ENCODE results near the gene FHIT.
A peak's percentile ranks its signal among the peaks of the same experiment; 100 is the strongest.

The FHIT gene

GRCh38 chr3:61162965-61163364 lies 88.3 kb downstream of the FHIT start:
- no peak for DNase-seq

- peak; percentile 35 for DNase-seq
Measured at GRCh38 chr3:61158667-61159066, 92.6 kb downstream of the FHIT start.

- DNase-seq, result peak; percentile 70
Measured at GRCh38 chr3:61158216-61158615, 93.0 kb downstream of the FHIT start.

DNA sequence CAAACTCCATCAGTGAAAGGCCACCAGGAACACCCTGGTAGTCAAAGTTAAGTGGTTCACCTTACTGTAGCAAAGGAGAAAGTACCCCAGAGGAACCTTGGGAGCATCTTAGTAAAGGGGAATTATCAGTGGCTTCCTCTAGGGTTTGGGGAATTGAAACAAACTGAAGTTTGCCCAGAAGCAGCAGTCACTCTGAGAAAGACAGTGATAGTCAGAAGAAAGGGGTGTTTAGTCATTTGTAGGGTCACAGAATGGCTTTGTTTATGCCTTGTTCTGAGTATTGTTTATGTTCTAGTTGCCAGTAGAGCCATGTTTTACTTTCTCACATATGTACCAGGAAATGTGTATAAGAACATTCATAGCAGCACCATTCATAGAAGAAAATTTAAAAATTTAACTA lies 93.8 kb downstream of the FHIT start:
- DNase-seq, result no peak

DNA sequence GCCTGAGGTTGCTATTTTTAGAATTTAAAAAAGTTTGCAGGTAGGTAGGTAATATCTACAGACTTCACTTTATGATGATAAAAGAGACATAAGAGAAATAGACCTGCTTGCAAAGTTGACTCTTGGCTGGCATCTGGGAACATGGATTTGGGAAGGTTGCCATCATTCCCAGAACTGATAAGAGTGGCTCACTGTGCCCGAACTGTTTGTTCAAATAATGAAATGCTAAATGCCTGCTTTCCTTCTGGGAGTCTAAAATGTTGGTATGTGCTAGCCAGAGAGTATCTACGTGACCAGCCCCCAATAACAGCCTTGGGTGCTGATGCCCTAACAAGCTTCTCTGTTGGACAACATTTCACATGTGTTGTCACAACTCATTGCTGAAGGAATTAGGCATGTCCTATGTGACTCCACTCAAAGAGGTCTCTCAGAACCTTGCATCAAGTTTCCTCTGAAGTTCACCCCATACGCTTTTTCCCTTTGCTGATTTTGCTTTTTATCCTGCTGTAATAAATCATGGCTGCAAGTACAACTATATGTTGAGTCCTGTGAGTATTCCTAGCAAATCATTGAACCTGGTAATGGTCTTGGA lies 95.5 kb downstream of the FHIT start:
- DNase-seq, result no peak

GRCh38 chr3:61154457-61155198 lies 96.6 kb downstream of the FHIT start:
- no peak for DNase-seq

- no peak for DNase-seq
Measured at GRCh38 chr3:61152071-61152470, 99.2 kb downstream of the FHIT start.

DNA sequence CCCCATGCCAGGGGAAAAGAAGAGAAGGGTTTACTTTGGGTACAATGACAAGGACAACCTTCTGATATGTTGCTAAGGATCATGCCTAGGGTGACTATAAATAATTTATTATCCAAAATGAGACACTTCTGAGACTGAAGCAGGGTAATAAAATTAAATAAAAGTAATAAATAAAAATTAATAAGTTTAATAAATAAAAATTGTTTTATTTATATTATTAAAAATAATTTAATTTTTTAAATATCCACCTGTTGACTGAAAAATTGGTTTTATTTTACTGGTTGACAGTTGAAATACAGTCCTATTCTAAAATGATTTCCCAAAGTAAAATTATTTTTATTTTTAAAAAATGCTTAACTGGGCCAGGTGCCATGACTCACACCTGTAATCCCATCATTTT lies 102.0 kb downstream of the FHIT start:
- no peak for DNase-seq

- DNase-seq, result no peak
Measured at GRCh38 chr3:61146010-61146890, 105.0 kb downstream of the FHIT start.

DNA sequence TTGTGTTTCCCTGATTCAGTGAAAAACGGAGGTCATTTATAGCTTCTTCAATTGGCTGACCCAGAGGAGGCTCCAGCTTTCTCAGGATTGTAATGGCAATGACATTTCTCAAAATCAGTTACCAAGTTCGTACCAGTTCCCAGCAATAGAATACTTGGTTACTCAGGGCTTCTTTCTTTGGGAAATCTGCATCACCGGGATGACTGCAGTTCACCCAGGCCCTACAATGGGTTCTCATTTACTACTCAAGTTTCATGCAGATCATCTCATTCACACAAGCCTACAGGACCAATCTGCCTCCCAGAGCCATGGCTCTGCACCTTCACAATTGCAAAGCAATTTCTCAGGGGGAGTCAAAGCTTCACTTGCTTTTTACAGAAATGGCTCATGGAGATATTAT lies 109.6 kb downstream of the FHIT start:
- no peak for DNase-seq

- DNase-seq, result no peak
Measured at GRCh38 chr3:61141227-61141626, 110.0 kb downstream of the FHIT start.

DNA sequence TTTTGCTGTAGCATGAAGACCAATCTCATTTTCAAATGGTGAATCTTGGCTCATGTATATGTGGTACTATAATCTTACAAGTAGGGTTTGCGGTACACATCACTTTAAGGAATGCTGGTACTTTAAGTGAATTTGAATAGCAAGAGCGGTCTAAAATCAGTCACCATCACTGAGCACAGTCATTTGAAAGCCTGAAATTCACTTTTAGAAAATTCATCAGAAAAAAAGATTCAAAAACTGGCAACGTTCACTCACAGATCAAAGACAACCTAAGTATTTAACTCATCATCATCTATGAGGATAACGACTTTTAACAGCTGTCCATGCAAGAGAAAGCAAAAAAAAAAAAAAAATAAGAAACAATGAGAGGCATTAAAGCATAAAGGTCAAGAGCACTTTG lies 111.6 kb downstream of the FHIT start:
- no peak for DNase-seq

GRCh38 chr3:61138401-61138800 lies 112.9 kb downstream of the FHIT start:
- no peak for DNase-seq

DNA sequence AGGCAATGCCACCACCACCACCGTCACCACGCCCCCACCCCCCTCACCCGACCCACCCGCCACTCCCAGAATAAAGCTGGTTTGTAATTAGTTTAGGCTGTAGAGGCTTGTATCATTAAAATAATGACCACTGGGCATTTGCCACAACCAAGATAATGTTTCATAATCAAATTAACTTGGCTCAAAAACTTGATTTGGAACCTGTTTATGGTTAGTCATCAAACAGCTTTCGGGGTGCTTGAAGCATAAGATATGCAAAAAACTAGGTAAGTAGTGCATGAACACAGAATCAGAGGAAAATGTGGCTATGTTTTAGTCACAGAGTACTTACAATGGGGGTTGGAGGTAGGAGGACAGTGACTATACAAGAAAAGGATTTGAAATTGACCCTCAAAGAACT lies 115.1 kb downstream of the FHIT start:
- DNase-seq, result no peak

DNA sequence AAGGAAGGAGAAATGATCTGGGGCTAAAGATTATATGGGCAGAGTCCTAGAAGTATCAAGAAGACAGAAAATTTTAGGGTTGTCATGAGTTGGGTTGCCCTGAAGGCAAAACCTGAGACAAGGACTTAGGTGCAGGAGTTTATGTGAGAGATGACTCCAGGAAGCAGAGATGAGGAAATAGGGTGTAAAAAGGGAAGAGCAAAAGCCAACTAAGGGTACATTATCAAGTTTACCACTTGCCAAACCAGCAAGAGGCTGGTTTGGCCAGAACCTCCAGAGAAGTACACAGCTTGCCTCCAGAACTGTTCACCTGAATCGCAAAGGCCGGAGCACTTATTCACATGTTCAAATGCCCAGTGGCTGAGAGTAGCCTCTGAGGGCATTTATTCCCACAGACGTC lies 116.7 kb downstream of the FHIT start:
- DNase-seq, result no peak

- DNase-seq, result no peak
Measured at GRCh38 chr3:61132062-61132461, 119.2 kb downstream of the FHIT start.

DNA sequence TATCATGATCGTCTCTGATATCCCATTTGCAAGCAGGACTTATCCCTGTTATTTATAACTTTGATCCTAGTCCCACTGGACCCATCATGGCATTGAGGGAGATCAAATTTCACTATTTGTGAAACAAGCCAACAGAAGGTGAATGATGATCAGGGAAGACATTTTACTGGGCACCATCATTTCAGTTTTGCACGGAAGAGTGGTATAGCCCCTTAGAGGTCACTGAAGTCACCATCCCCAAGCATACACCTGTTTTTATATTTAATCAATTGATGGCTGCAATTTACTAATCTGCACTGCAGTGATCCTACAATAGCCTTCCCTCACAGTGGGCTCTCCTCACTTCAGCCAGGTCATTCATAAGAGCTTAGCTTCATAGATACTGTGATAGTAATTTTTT lies 132.4 kb downstream of the FHIT start:
- no peak for DNase-seq

GRCh38 chr3:61117045-61117898 lies 134.0 kb downstream of the FHIT start:
- no peak for DNase-seq

- no peak for DNase-seq
Measured at GRCh38 chr3:61114316-61114953, 136.8 kb downstream of the FHIT start.

DNA sequence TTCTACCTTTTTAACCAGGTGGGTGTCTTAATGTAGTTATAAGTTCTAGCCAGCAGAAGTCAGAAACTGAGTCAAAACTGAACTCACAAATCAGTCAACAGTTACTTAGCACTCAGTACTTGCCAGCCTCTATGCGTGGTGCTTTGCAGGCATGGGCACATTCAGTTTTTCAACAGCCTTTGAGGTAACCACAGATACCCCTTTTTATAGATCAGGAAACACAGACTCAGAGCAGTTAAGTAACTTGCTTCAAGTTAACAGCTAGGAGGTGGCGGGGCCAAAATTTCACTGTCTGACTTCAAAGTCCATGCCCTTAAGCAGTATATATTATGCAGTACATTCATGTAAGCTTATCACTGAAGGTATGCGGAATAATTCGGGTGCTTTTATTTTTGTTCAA lies 139.4 kb downstream of the FHIT start:
- no peak for DNase-seq

DNA sequence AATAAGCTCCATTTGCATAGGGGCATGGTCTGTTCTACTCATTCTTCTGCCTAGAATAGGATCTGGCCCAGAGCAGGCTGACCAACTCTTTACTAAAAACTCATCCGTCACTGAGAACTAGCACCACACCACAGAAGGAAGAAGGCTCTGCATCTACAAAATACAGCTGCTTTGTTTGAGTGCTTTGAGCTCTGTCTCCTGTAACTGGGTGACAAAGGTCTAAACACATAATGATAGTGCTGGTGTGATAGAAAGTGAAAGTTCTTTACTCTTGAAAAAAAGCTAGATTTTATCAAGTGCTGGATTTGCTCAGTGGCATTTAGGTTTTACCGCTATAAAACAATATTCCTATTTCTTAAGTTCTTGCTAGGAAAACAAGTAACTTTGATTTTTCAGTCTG lies 140.7 kb downstream of the FHIT start:
- DNase-seq, result no peak

GRCh38 chr3:61108247-61109019 lies 142.8 kb downstream of the FHIT start:
- no peak for DNase-seq

All from NCI-H510A treated with DMSO at 0.1 percent for 48 hours (cell line).